ENCODE results near the gene GTPBP10. TPM values are rescaled to one million over a fixed set of nuclear protein-coding genes. Genes with fewer than 3 reads are reported as not detected.
A peak's percentile ranks its signal among the peaks of the same experiment; 100 is the strongest.

The GTPBP10 gene
- total RNA-seq, 1 donor from 2014 or later: 21.3 TPM

- H3K36me3 ChIP-seq: no peaks in the 10 kb centered on the region
- intact Hi-C loops (cut with DNase I): no loop called here
- TF ChIP-seq CTCF (IDR thresholded peaks at IDR 0.05): no peak
- no peak for ATAC-seq
- no peak for DNase-seq
- no peak overlapping the region for H3K27ac ChIP-seq
- H3K4me1 ChIP-seq: no peaks in the 10 kb centered on the region
- H3K4me3 ChIP-seq: no peak overlapping the region
- H3K27me3 ChIP-seq (ENCODE audit: low read depth): no peaks in the 10 kb centered on the region
- no peaks in the 10 kb centered on the region for H3K9me3 ChIP-seq
Observed at GRCh38 chr7:90396420-90396819, 49.9 kb downstream of the GTPBP10 start.

DNA sequence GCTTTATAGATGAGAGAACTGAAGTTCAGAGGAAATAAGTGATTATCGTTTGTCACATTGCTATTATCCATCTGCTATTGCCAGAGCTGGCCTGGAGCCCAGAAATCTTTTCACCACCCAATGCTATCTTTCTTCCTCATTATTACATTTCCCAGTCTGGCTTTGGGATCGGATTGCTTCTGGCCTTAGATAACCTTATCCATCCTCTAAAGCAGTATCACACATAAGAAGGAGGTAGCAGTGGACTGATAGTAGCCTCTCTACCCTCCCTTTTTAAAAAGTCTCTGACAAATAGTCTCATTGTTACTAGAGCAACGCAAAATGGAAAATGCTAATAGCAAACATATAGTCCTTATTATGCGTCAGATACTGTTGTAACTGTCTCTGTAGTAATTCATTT is 55.5 kb downstream of the GTPBP10 start:
- Histone ChIP-seq H3K4me3 (no peak overlapping the region), H3K4me1 (peaks cover 18% of the 10 kb centered on the region), H3K27ac (no peak overlapping the region), H3K27me3 (ENCODE audit: low read depth) (no peaks in the 10 kb centered on the region), H3K36me3 (peaks cover 16% of the 10 kb centered on the region), H3K9me3 (no peaks in the 10 kb centered on the region)
- no peak for TF ChIP-seq CTCF (IDR thresholded peaks at IDR 0.05)
- ATAC-seq: no peak
- intact Hi-C loops (cut with DNase I): no loop called here
- DNase-seq: no peak

DNA sequence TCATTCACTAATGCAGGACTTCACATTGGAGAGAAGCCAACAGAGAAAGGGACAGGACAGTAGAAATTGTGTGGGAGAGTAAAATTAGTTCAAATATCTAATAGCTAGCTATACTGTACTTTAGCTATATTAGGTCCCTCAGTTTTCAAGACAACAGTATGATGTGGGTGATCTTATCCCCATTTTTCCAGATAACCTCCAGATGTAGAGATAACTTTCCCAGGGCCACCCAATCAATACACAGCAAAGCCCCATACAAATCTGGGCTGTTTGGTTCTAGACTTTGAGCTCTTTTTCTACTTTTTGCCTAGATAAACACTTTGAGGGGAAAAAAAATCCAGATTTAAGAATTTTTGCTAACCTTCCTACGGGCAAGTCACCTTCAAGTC is 56.3 kb downstream of the GTPBP10 start:
- DNase-seq: no peak
- intact Hi-C loops (cut with DNase I): no loop called here
- no peak for ATAC-seq
- Histone ChIP-seq H3K27me3 (ENCODE audit: low read depth) (no peaks in the 10 kb centered on the region), H3K4me3 (peak overlapping the region; percentile 75), H3K4me1 (peaks cover 18% of the 10 kb centered on the region), H3K36me3 (peaks cover 24% of the 10 kb centered on the region), H3K27ac (peak overlapping the region; percentile 89), H3K9me3 (no peaks in the 10 kb centered on the region)
- TF ChIP-seq CTCF (IDR thresholded peaks at IDR 0.05): no peak

GRCh38 chr7:90403174-90404113 is 56.9 kb downstream of the GTPBP10 start, which contains the start of gene CLDN12:
Gene CLDN12 (plus strand): TSS chr7:90403461. CDS start chr7:90412677, 9,216 bp downstream.
- Histone ChIP-seq H3K4me1 (peaks cover 18% of the 10 kb centered on the region), H3K27ac (peak within 1 kb of the TSS; percentile 89), H3K9me3 (no peaks in the 10 kb centered on the region), H3K4me3 (peak within 1 kb of the TSS; percentile 75), H3K36me3 (peaks cover 29% of the 10 kb centered on the region), H3K27me3 (ENCODE audit: low read depth) (no peaks in the 10 kb centered on the region)
- DNase-seq (peak; percentile 88), ATAC-seq (peak; percentile 98 to 99)
- TF ChIP-seq CTCF (IDR thresholded peaks at IDR 0.05): no peak
- intact Hi-C loops (cut with DNase I): no loop called here

DNA sequence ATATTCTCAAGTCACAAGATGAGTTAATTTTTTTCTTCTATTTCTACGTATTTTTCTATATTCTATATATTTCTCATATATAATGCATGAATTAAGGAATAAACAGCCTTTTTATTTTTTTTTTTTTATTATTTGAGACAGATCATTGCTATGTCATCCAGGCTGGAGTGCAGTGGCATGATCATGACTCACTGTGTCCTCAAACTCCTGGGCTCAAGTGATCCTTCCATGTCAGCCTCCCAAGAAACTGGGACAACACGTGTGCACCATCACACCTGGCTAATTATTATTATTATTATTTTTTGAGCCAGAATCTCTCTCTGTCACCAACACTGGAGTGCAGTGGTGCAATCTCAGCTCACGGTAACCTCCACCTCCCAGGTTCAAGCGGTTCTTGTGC is 58.3 kb downstream of the GTPBP10 start:
- H3K36me3 ChIP-seq: peaks cover 42% of the 10 kb centered on the region
- H3K9me3 ChIP-seq: no peaks in the 10 kb centered on the region
- intact Hi-C loops (cut with DNase I): no loop called here
- ATAC-seq (no peak), DNase-seq (no peak)
- no peak overlapping the region for H3K27ac ChIP-seq
- H3K4me1 ChIP-seq: peaks cover 18% of the 10 kb centered on the region
- no peak for TF ChIP-seq CTCF (IDR thresholded peaks at IDR 0.05)
- no peaks in the 10 kb centered on the region for H3K27me3 ChIP-seq (ENCODE audit: low read depth)
- H3K4me3 ChIP-seq: no peak overlapping the region
